MCF 10A (cell line): ENCODE results near the gene CHST9. TPM values are rescaled to one million over a fixed set of nuclear protein-coding genes. Genes with fewer than 3 reads are reported as not detected.
A peak's percentile ranks its signal among the peaks of the same experiment; 100 is the strongest.

ENCODE experiments used
- BruUV-seq: library from RNA; stranded (reverse); fragments of 400-500 nt; replicated peaks from 2 replicates; lab custom pipeline; 2021; lab: Mats Ljungman, UMichigan
- CTCF ChIA-PET: fragments of 300-600 bp; sonication (Branson Sonifier 250); formaldehyde crosslinking; extraction: SDS; loops from one replicate; lab custom pipeline; 2021; ENCODE audit warnings: antibody characterized with exemption, inconsistent platforms; lab: Yijun Ruan, JAX
- POLR2A ChIA-PET: fragments of 300-600, 350-650 bp; sonication (Branson Sonifier 250); formaldehyde crosslinking; extraction: SDS; loops from one replicate; lab custom pipeline; 2020; ENCODE audit warnings: antibody characterized with exemption, inconsistent platforms; lab: Yijun Ruan, JAX
- DNase-seq: peaks from one replicate; pipeline ENCODE4 v3.0.0-alpha.2; 2018; ENCODE audit not compliant: unreplicated experiment
- H3K27ac Mint-ChIP-seq: one replicate; pipeline ENCODE4 v1.8.0; 2022; ENCODE audit warnings: mild to moderate bottlenecking, low read depth, mixed read lengths; ENCODE audit not compliant: unreplicated experiment
- H3K27me3 Mint-ChIP-seq: one replicate; pipeline ENCODE4 v1.8.0; 2022; ENCODE audit warnings: mixed read lengths; ENCODE audit not compliant: insufficient read depth, unreplicated experiment
- H3K36me3 Mint-ChIP-seq: one replicate; pipeline ENCODE4 v1.8.0; 2022; ENCODE audit warnings: mild to moderate bottlenecking, moderate library complexity, mixed read lengths; ENCODE audit not compliant: insufficient read depth, unreplicated experiment
- H3K4me1 Mint-ChIP-seq: one replicate; pipeline ENCODE4 v1.8.0; 2022; ENCODE audit warnings: mixed read lengths; ENCODE audit not compliant: insufficient read depth, unreplicated experiment
- H3K4me3 Mint-ChIP-seq: one replicate; pipeline ENCODE4 v1.8.0; 2022; ENCODE audit warnings: mild to moderate bottlenecking, moderate library complexity, mixed read lengths; ENCODE audit not compliant: unreplicated experiment
- H3K9me3 Mint-ChIP-seq: one replicate; pipeline ENCODE4 v1.8.0; 2022; ENCODE audit warnings: mixed read lengths; ENCODE audit not compliant: unreplicated experiment
- intact Hi-C: fragments of 100-400 bp; cut with micrococcal nuclease; formaldehyde crosslinking; loops from 2 replicates; pipeline ENCODE4 v1.14.1; 2022
- total RNA-seq: library from RNA; stranded (reverse); gene quantifications from 2 replicates; pipeline ENCODE4 v1.2.3, GENCODE V29; 2022
- TF ChIP-seq, protein P1 (sequence below): fragments of 200-600 bp; IDR thresholded peaks from one replicate; pipeline ENCODE4 v1.8.0; 2022; ENCODE audit warnings: antibody characterized with exemption, mild to moderate bottlenecking; ENCODE audit not compliant: unreplicated experiment

The CHST9 gene
- total RNA-seq, 1 experiment from 2014 or later, result not detected

DNA sequence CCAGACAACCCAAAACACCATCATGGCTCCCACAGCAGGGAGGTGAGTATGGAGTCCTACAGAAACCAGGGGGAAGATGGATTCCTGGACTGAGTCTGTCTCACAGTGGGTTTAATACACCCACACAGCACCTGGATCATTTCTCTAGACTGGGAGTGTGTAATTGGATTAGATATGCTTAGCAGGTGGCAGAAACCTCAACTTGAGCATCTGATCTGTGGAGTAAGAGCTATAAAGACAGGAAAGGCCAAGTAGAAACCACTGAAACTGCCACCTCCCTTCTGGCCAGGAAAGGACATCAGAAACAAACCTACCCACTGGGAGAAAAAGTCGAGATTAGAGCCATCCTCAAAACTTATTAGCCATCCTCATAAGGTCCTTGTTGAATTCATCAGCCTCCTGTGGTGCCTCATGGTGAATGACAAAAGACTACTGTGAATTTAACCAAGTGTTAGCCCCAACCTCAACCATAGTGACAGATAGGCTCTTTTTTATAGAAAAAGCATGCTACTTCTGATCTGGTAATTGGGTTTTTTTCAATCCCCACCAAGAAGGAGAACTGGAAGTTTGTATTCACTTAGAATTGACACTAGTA is 28.1 kb upstream of the CHST9 start:
- Mint-ChIP-seq H3K4me3 (no peak overlapping the region), H3K36me3 (peaks cover 6% of the 10 kb centered on the region), H3K9me3 (no peaks in the 10 kb centered on the region), H3K27ac (peak overlapping the region; percentile 97), H3K27me3 (no peaks in the 10 kb centered on the region), H3K4me1 (peaks cover 16% of the 10 kb centered on the region)
- TF ChIP-seq, protein P1, sequence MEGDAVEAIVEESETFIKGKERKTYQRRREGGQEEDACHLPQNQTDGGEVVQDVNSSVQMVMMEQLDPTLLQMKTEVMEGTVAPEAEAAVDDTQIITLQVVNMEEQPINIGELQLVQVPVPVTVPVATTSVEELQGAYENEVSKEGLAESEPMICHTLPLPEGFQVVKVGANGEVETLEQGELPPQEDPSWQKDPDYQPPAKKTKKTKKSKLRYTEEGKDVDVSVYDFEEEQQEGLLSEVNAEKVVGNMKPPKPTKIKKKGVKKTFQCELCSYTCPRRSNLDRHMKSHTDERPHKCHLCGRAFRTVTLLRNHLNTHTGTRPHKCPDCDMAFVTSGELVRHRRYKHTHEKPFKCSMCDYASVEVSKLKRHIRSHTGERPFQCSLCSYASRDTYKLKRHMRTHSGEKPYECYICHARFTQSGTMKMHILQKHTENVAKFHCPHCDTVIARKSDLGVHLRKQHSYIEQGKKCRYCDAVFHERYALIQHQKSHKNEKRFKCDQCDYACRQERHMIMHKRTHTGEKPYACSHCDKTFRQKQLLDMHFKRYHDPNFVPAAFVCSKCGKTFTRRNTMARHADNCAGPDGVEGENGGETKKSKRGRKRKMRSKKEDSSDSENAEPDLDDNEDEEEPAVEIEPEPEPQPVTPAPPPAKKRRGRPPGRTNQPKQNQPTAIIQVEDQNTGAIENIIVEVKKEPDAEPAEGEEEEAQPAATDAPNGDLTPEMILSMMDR, result no peak
- intact Hi-C loops, result no loop called here
- CTCF ChIA-PET, result interaction anchor here (0.7 kb wide), 1 partner anchor 1440 kb away, joined by 3 read pairs; no protein-coding TSS in a partner anchor
- POLR2A ChIA-PET, result no interaction called here
- no peak for DNase-seq
- BruUV-seq, result no TSS peak

DNA sequence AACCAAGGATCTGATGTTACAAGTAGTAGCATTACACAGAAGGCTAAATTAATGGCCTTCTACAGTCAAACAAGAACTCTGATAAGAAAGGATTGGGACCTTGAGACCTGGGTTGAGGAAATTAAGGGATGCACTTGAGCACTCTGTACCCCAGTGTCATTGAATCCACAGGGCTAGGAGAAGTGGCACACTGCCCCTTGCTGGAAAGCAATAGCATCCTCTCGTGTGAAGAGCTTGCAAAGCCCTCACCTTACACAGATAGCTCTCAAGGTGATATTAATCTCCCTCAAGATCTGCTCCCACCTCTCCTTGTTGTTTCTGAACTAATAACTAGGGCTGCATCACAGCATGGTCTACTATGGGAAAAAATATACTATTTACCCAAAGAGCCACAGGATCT is 26.5 kb upstream of the CHST9 start:
- H3K27me3 Mint-ChIP-seq, result no peaks in the 10 kb centered on the region
- intact Hi-C loops, result no loop called here
- H3K4me1 Mint-ChIP-seq, result peaks cover 16% of the 10 kb centered on the region
- DNase-seq, result no peak
- H3K4me3 Mint-ChIP-seq, result no peak overlapping the region
- peaks cover 6% of the 10 kb centered on the region for H3K36me3 Mint-ChIP-seq
- H3K27ac Mint-ChIP-seq, result no peak overlapping the region
- H3K9me3 Mint-ChIP-seq, result no peaks in the 10 kb centered on the region
- ChIA-PET POLR2A (no interaction called here), CTCF (interaction anchor here (0.7 kb wide), 1 partner anchor 31 kb away, joined by 3 read pairs; no protein-coding TSS in a partner anchor)
- TF ChIP-seq, protein P1, result no peak
- BruUV-seq, result no TSS peak

DNA sequence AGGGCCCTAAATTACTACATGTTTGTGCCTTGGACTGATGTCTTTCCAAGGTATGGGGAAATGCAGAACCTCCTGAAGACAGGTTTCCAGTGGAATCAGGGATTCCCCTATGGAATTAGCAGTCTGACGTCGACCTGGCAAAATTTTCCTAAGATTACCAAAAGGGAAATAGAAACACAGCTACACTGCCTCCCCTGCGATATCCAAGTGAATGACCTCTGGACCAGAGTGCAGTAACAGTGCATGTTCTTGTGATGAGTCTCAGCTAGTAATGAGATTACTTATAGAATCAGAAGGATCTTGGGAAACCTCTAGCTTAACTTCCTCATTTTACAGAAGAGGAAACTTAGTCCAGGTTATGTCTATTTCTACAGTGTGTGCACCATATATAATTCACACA is 21.3 kb upstream of the CHST9 start:
- Mint-ChIP-seq H3K27me3 (no peaks in the 10 kb centered on the region), H3K4me1 (peaks cover 9% of the 10 kb centered on the region), H3K36me3 (no peaks in the 10 kb centered on the region), H3K27ac (no peak overlapping the region), H3K9me3 (no peaks in the 10 kb centered on the region), H3K4me3 (no peak overlapping the region)
- intact Hi-C loops, result no loop called here
- ChIA-PET POLR2A (no interaction called here), CTCF (no interaction called here)
- DNase-seq, result no peak
- TF ChIP-seq, protein P1, result no peak
- BruUV-seq, result no TSS peak

DNA sequence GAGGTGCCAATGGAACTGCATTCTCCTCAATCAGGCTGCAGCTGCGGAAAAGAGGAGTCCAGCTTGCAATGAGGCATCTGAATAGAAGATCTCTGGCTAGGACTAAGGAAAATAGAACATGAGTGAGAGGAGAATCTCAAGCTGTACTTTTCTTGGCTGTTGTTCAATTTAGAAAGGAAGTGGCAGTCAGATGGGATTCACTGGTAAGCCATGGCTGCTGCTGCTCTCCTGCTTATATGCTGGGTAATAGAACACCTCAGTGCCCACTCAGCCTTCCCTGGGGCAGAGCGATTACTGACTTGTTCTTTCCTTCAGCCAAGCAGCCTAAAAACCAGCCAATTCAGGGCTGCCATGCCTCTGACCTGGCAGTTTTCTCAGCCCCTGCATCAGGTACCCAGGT is 17.6 kb upstream of the CHST9 start:
- no peaks in the 10 kb centered on the region for H3K36me3 Mint-ChIP-seq
- CTCF ChIA-PET, result interaction anchor here (2.0 kb wide), 1 partner anchor 9 kb away, joined by 9 read pairs; no protein-coding TSS in a partner anchor
- no peak overlapping the region for H3K4me3 Mint-ChIP-seq
- POLR2A ChIA-PET, result no interaction called here
- BruUV-seq, result no TSS peak
- peak; percentile 16 for DNase-seq
- TF ChIP-seq, protein P1, result no peak
- no peaks in the 10 kb centered on the region for H3K9me3 Mint-ChIP-seq
- H3K27me3 Mint-ChIP-seq, result no peaks in the 10 kb centered on the region
- intact Hi-C loops, result no loop called here
- peaks cover 9% of the 10 kb centered on the region for H3K4me1 Mint-ChIP-seq
- H3K27ac Mint-ChIP-seq, result no peak overlapping the region
